GM21576 (cell line): ENCODE measurements around the gene SEC16B.

Experiments
- ATAC-seq: cut with Tn5 transposase; IDR thresholded peaks from one replicate; pipeline ENCODE4 v1.9.1; 2021; ENCODE audit warnings: mild to moderate bottlenecking, moderate library complexity; ENCODE audit not compliant: unreplicated experiment

The SEC16B gene

GRCh38 chr1:177915641-177916040 lies 54.2 kb downstream of the SEC16B start:
- no peak for ATAC-seq

DNA sequence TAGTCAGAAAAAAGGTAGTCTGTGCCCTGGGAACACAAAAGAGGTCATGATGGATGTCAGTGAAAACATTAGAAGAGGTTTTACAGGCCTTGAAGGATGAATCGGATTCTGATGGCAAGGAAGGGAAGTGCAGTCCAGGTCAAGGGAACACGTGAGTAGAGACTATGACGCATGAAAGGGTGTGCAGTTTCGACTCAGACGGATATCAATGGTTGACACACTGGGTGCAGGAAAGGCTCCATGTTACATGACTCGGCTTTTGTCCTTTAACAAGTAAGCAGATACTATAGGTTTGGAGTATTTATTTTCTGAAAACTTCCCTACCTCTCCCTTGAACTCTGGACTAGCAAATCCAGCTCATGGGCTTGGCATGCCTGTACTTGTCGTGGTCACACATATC lies 55.3 kb downstream of the SEC16B start:
- no peak for ATAC-seq

GRCh38 chr1:177913762-177914540 lies 55.9 kb downstream of the SEC16B start:
- ATAC-seq, result no peak

GRCh38 chr1:177912991-177913390 lies 56.9 kb downstream of the SEC16B start:
- no peak for ATAC-seq

DNA sequence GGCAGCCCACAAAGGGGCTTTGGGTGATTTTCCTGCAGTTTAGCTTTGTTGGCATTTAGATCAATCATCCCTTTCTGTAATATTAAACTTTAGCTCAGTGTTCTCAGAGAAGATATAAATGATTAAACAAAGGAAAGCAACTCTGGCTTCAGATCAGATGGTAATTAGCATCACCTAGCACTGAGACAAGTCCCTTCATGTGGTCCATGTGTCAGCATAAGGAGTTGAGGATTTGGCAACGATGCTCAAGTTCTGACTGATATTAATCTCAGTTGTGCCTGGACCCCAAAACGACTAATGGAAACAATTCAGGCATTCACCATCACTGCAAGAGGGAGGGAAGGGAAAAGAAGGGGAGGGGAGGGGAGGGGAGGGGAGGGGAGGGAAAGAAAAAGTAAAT lies 60.4 kb downstream of the SEC16B start:
- no peak for ATAC-seq

GRCh38 chr1:177907000-177907399 lies 62.9 kb downstream of the SEC16B start:
- no peak for ATAC-seq

GRCh38 chr1:177905686-177906085 lies 64.2 kb downstream of the SEC16B start:
- no peak for ATAC-seq

DNA sequence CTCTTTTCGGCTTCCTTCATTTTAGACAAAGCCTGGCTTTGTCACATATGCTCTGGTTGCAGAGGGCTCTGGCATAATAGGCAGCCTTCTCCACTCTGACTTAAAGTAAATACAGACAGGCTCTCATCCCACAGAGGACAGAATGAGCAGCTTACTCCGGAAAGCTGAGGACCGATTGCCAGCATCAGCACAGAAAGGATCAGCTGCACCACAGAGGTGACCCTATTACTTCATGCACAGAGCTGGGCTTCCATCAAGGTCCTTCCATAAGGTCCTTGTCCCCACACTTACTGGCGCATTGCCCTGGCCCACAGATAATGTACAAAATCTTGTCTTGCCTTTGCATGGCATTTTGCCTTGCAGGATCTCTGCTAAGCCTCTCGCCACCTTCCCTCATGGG lies 67.6 kb downstream of the SEC16B start:
- ATAC-seq, result no peak

- no peak for ATAC-seq
Observed at GRCh38 chr1:177897998-177898654, 71.7 kb downstream of the SEC16B start.

GRCh38 chr1:177897281-177897997 lies 72.4 kb downstream of the SEC16B start:
- no peak for ATAC-seq
